Common myeloid progenitor, CD34-positive (primary cell): ENCODE data around the gene KCNMA1.

Experiments used
- CTCF ChIA-PET: fragments of 350-600 bp; sonication (Branson Sonifier 250); formaldehyde crosslinking; loops from one replicate; lab custom pipeline; 2021; ENCODE audit warnings: antibody characterized with exemption; lab: Charles Lee
- POLR2A ChIA-PET: fragments of 350-600 bp; sonication (Branson Sonifier 250); formaldehyde crosslinking; loops from one replicate; lab custom pipeline; 2021; ENCODE audit warnings: antibody characterized with exemption; lab: Charles Lee
- DNase-seq, 3 donors: peaks; one replicate each; pipeline versions ENCODE4 v3.0.0 to v3.0.0-alpha.2; 2013
- H3K27ac ChIP-seq, 2 experiments: 1 replicate in 1 of 2; 2 replicates in 1 of 2; pipeline ENCODE4 v1.7.0; 2013; ENCODE audit warnings: inconsistent platforms in 2 of 2, low read length in 2 of 2, mild to moderate bottlenecking in 2 of 2, low read depth in 1 of 2, moderate library complexity in 1 of 2; ENCODE audit not compliant: severe bottlenecking in 2 of 2, insufficient read depth in 1 of 2, poor library complexity in 1 of 2
- H3K27me3 ChIP-seq, 5 experiments: replicated peaks in 2 of 5; 1 replicate in 3 of 5; 2 replicates in 2 of 5; pipeline versions ENCODE4 v1.6.1 to v1.7.0; 2013; ENCODE audit warnings: low read length in 4 of 5, mild to moderate bottlenecking in 2 of 5, moderate library complexity in 2 of 5, inconsistent platforms in 1 of 5; ENCODE audit not compliant: insufficient read depth in 5 of 5, control insufficient read depth in 4 of 5
- H3K36me3 ChIP-seq, 4 experiments: 1 replicate in 2 of 4; 2 replicates in 2 of 4; pipeline versions ENCODE4 v1.6.1 to v1.7.0; 2013; ENCODE audit warnings: low read length in 3 of 4, control low read depth in 1 of 4, mild to moderate bottlenecking in 1 of 4; ENCODE audit not compliant: control insufficient read depth in 4 of 4, insufficient read depth in 4 of 4
- H3K4me1 ChIP-seq, 4 experiments: 1 replicate in 3 of 4; 2 replicates in 1 of 4; pipeline versions ENCODE4 v1.6.1 to v1.7.1; 2013; ENCODE audit warnings: low read length in 3 of 4, mild to moderate bottlenecking in 3 of 4, control low read depth in 1 of 4, inconsistent platforms in 1 of 4, moderate library complexity in 1 of 4; ENCODE audit not compliant: control insufficient read depth in 4 of 4, insufficient read depth in 4 of 4; ENCODE audit errors: control extremely low read depth in 1 of 4
- H3K4me3 ChIP-seq, 7 experiments: 1 replicate in 4 of 7; 2 replicates in 3 of 7; pipeline versions ENCODE4 v1.5.1 to v1.7.0; 2013; ENCODE audit warnings: mild to moderate bottlenecking in 7 of 7, low read length in 6 of 7, moderate library complexity in 6 of 7, inconsistent platforms in 2 of 7, low read depth in 2 of 7, control low read depth in 1 of 7; ENCODE audit not compliant: insufficient read depth in 4 of 7, control insufficient read depth in 1 of 7; ENCODE audit errors: extremely low read depth in 1 of 7
- H3K9me3 ChIP-seq, 5 experiments: 1 replicate in 4 of 5; 2 replicates in 1 of 5; pipeline versions ENCODE4 v1.6.1 to v1.7.1; 2013; ENCODE audit warnings: low read length in 4 of 5, mild to moderate bottlenecking in 2 of 5, inconsistent platforms in 1 of 5, low read depth in 1 of 5, moderate library complexity in 1 of 5; ENCODE audit not compliant: control insufficient read depth in 4 of 5, insufficient read depth in 2 of 5; ENCODE audit errors: control extremely low read depth in 1 of 5
- WGBS: methylation state at CpG from one replicate; pipeline ENCODE4 v1.1.5; 2013; ENCODE audit not compliant: insufficient coverage; 5-methylcytosine and 5-hydroxymethylcytosine counted together

Gene KCNMA1

GRCh38 chr10:77103213-77103612, 534.4 kb downstream of the KCNMA1 start:
- Histone ChIP-seq H3K4me1 (no peaks in the 10 kb centered on the region), H3K4me3 (no peak overlapping the region), H3K27me3 (peaks cover 0 to 1% (median 0%) of the 10 kb centered on the region in 5 experiments), H3K27ac (no peak overlapping the region), H3K36me3 (no peaks in the 10 kb centered on the region), H3K9me3 (no peaks in the 10 kb centered on the region)
- no peak for DNase-seq
- CTCF ChIA-PET = no interaction called here
- POLR2A ChIA-PET = no interaction called here
- WGBS = 92% methylated on average over 3 of the region's 4 CpGs

GRCh38 chr10:77101341-77101740, 536.3 kb downstream of the KCNMA1 start:
- Histone ChIP-seq H3K27ac (no peak overlapping the region), H3K27me3 (peaks cover 0 to 1% (median 0%) of the 10 kb centered on the region in 5 experiments), H3K4me1 (peaks cover 0 to 2% (median 0%) of the 10 kb centered on the region in 4 experiments), H3K36me3 (no peaks in the 10 kb centered on the region), H3K9me3 (no peaks in the 10 kb centered on the region), H3K4me3 (no peak overlapping the region)
- ChIA-PET CTCF (interaction anchor here (1.6 kb wide), 1 partner anchor 10 kb away, joined by 8 read pairs; no protein-coding TSS in a partner anchor), POLR2A (no interaction called here)
- WGBS = 95% methylated on average over 4 of the region's 5 CpGs
- DNase-seq = no peak

- Histone ChIP-seq H3K4me3 (no peak overlapping the region), H3K9me3 (no peaks in the 10 kb centered on the region), H3K36me3 (no peaks in the 10 kb centered on the region), H3K27me3 (peaks cover 0 to 1% (median 0%) of the 10 kb centered on the region in 5 experiments), H3K4me1 (peaks cover 0 to 2% (median 0%) of the 10 kb centered on the region in 4 experiments), H3K27ac (no peak overlapping the region)
- 96% methylated on average over 3 of the region's 5 CpGs for WGBS
- no peak for DNase-seq
- ChIA-PET CTCF (no interaction called here), POLR2A (no interaction called here)
These were observed 538.5 kb downstream of the KCNMA1 start for GRCh38 chr10:77099136-77099535.

- POLR2A ChIA-PET = no interaction called here
- DNase-seq = peak in 2 of 3 donors; percentile 13 to 46
- H3K27ac ChIP-seq = no peak overlapping the region
- no peak overlapping the region for H3K4me3 ChIP-seq
- CTCF ChIA-PET = no interaction called here
- H3K4me1 ChIP-seq = peaks cover 0 to 2% (median 0%) of the 10 kb centered on the region in 4 experiments
- peaks cover 0 to 2% (median 0%) of the 10 kb centered on the region in 5 experiments for H3K27me3 ChIP-seq
- no peaks in the 10 kb centered on the region for H3K9me3 ChIP-seq
- WGBS = 100% methylated on average over 1 of the region's 1 CpG
- no peaks in the 10 kb centered on the region for H3K36me3 ChIP-seq
These were observed 540.0 kb downstream of the KCNMA1 start for GRCh38 chr10:77097625-77098024.

DNA sequence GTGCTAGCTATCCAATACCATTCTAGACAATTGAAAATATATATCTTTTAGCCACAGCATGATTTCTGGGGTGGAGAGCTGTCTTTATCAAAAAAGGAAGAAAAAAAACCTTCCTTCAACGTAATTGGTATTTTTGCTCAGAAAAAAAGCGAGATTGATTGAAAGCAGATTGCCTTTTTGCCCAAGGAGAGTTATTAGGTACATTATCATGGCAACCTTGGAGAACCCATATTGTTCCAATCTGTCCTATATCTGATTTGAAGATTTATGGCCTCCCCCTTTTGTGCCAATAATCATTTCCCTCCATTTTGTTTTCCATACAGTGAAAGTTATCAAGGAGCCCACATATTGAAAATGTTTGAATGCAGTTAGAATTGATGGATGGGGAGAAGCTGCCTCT, 544.5 kb downstream of the KCNMA1 start:
- Histone ChIP-seq H3K27ac (no peak overlapping the region), H3K9me3 (no peaks in the 10 kb centered on the region), H3K27me3 (peaks cover 0 to 2% (median 0%) of the 10 kb centered on the region in 5 experiments), H3K4me1 (peaks cover 0 to 2% (median 0%) of the 10 kb centered on the region in 4 experiments), H3K4me3 (no peak overlapping the region), H3K36me3 (no peaks in the 10 kb centered on the region)
- 100% methylated on average over 1 of the region's 2 CpGs for WGBS
- ChIA-PET CTCF (no interaction called here), POLR2A (no interaction called here)
- DNase-seq = no peak

DNA sequence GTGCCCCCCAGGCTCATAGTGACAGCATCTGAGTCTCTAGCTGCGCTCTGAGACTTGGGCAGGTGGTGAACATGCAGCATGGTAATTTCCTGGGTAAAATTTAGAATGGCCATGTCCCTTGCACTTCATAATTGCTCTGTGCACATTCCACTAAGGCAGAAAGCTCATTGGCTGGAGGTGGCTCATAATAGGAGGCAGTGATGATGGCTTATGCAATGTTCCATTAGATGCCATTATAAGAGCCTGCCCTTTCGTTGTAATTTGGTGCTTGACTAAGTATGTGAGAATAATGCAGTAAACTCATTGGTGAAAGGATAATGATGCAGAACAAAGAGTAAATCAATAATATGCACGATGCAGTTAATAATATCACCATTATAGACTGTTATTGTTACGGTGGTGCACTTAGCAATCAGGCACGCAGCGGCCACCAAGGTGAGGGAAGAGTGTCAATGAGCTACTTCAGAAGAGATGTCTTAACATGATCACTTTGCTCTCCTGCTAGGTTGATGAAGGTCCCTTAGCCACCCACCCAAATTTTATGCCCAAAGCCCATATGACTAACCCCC, 545.9 kb downstream of the KCNMA1 start:
- no peaks in the 10 kb centered on the region for H3K9me3 ChIP-seq
- no peak for DNase-seq
- CTCF ChIA-PET = no interaction called here
- H3K4me1 ChIP-seq = no peaks in the 10 kb centered on the region
- H3K27me3 ChIP-seq = peaks cover 0 to 2% (median 0%) of the 10 kb centered on the region in 5 experiments
- no peak overlapping the region for H3K4me3 ChIP-seq
- H3K36me3 ChIP-seq = no peaks in the 10 kb centered on the region
- POLR2A ChIA-PET = no interaction called here
- H3K27ac ChIP-seq = no peak overlapping the region
- WGBS = 100% methylated on average over 4 of the region's 6 CpGs

- Histone ChIP-seq H3K4me1 (no peaks in the 10 kb centered on the region), H3K27ac (no peak overlapping the region), H3K9me3 (no peaks in the 10 kb centered on the region), H3K36me3 (no peaks in the 10 kb centered on the region), H3K4me3 (no peak overlapping the region), H3K27me3 (peaks cover 0 to 2% (median 0%) of the 10 kb centered on the region in 5 experiments)
- DNase-seq = peak in 1 of 3 donors; percentile 10
- 88% methylated on average over 10 of the region's 17 CpGs for WGBS
- POLR2A ChIA-PET = no interaction called here
- CTCF ChIA-PET = interaction anchor here (1.0 kb wide), 1 partner anchor 26 kb away, joined by 3 read pairs; no protein-coding TSS in a partner anchor
These were observed 546.9 kb downstream of the KCNMA1 start for GRCh38 chr10:77090381-77091356.
